ENCODE measurements around the gene ASB18.

The ASB18 gene

GRCh38 chr2:236215761-236216333, 48.4 kb downstream of the ASB18 start:
- H3K27me3 Mint-ChIP-seq = peaks cover 12% of the 10 kb centered on the region
- no peaks in the 10 kb centered on the region for H3K36me3 Mint-ChIP-seq
- H3K9me3 Mint-ChIP-seq = no peaks in the 10 kb centered on the region
- H3K4me1 Mint-ChIP-seq = no peaks in the 10 kb centered on the region
- no peak overlapping the region for H3K4me3 Mint-ChIP-seq
- DNase-seq (ENCODE audit: low spot score in 2 of 2) (no peak), ATAC-seq (ENCODE audit: low read depth) (no peak)
- H3K27ac Mint-ChIP-seq = no peak overlapping the region

- no peaks in the 10 kb centered on the region for H3K4me1 Mint-ChIP-seq
- H3K27me3 Mint-ChIP-seq = peaks cover 12% of the 10 kb centered on the region
- H3K27ac Mint-ChIP-seq = no peak overlapping the region
- no peak for ATAC-seq (ENCODE audit: low read depth)
- H3K4me3 Mint-ChIP-seq = no peak overlapping the region
- no peaks in the 10 kb centered on the region for H3K36me3 Mint-ChIP-seq
- no peaks in the 10 kb centered on the region for H3K9me3 Mint-ChIP-seq
- DNase-seq (ENCODE audit: low spot score in 2 of 2) = no peak
Observed at GRCh38 chr2:236215196-236215595, 49.0 kb downstream of the ASB18 start.

GRCh38 chr2:236214376-236214995, 49.7 kb downstream of the ASB18 start:
- H3K4me1 Mint-ChIP-seq = no peaks in the 10 kb centered on the region
- no peak overlapping the region for H3K4me3 Mint-ChIP-seq
- H3K36me3 Mint-ChIP-seq = no peaks in the 10 kb centered on the region
- no peak for DNase-seq (ENCODE audit: low spot score in 2 of 2)
- peaks cover 12% of the 10 kb centered on the region for H3K27me3 Mint-ChIP-seq
- no peak overlapping the region for H3K27ac Mint-ChIP-seq
- no peak for ATAC-seq (ENCODE audit: low read depth)
- H3K9me3 Mint-ChIP-seq = no peaks in the 10 kb centered on the region

GRCh38 chr2:236211296-236211695, 52.9 kb downstream of the ASB18 start:
- ATAC-seq (ENCODE audit: low read depth) = no peak
- peaks cover 7% of the 10 kb centered on the region for H3K27me3 Mint-ChIP-seq
- H3K4me3 Mint-ChIP-seq = no peak overlapping the region
- no peaks in the 10 kb centered on the region for H3K4me1 Mint-ChIP-seq
- H3K36me3 Mint-ChIP-seq = no peaks in the 10 kb centered on the region
- H3K9me3 Mint-ChIP-seq = peaks cover 1% of the 10 kb centered on the region
- H3K27ac Mint-ChIP-seq = no peak overlapping the region
- DNase-seq (ENCODE audit: low spot score in 2 of 2) = no peak

GRCh38 chr2:236210536-236210935, 53.7 kb downstream of the ASB18 start:
- H3K9me3 Mint-ChIP-seq = peaks cover 3% of the 10 kb centered on the region
- DNase-seq (ENCODE audit: low spot score in 2 of 2) (no peak), ATAC-seq (ENCODE audit: low read depth) (no peak)
- H3K27ac Mint-ChIP-seq = no peak overlapping the region
- no peak overlapping the region for H3K4me3 Mint-ChIP-seq
- no peaks in the 10 kb centered on the region for H3K36me3 Mint-ChIP-seq
- peaks cover 3% of the 10 kb centered on the region for H3K27me3 Mint-ChIP-seq
- no peaks in the 10 kb centered on the region for H3K4me1 Mint-ChIP-seq

- H3K36me3 Mint-ChIP-seq = no peaks in the 10 kb centered on the region
- DNase-seq (ENCODE audit: low spot score in 2 of 2) (no peak), ATAC-seq (ENCODE audit: low read depth) (no peak)
- H3K4me3 Mint-ChIP-seq = no peak overlapping the region
- H3K4me1 Mint-ChIP-seq = no peaks in the 10 kb centered on the region
- H3K27ac Mint-ChIP-seq = no peak overlapping the region
- H3K9me3 Mint-ChIP-seq = peaks cover 3% of the 10 kb centered on the region
- H3K27me3 Mint-ChIP-seq = peaks cover 2% of the 10 kb centered on the region
Observed at GRCh38 chr2:236209996-236210395, 54.2 kb downstream of the ASB18 start.

- H3K27me3 Mint-ChIP-seq = peaks cover 2% of the 10 kb centered on the region
- no peak overlapping the region for H3K27ac Mint-ChIP-seq
- DNase-seq (ENCODE audit: low spot score in 2 of 2) (no peak), ATAC-seq (ENCODE audit: low read depth) (no peak)
- no peaks in the 10 kb centered on the region for H3K36me3 Mint-ChIP-seq
- H3K9me3 Mint-ChIP-seq = peaks cover 3% of the 10 kb centered on the region
- no peak overlapping the region for H3K4me3 Mint-ChIP-seq
- H3K4me1 Mint-ChIP-seq = no peaks in the 10 kb centered on the region
Observed at GRCh38 chr2:236209535-236209934, 54.7 kb downstream of the ASB18 start.

- no peak for DNase-seq (ENCODE audit: low spot score in 2 of 2)
- Mint-ChIP-seq H3K4me1 (no peaks in the 10 kb centered on the region), H3K27me3 (peaks cover 2% of the 10 kb centered on the region), H3K9me3 (peaks cover 3% of the 10 kb centered on the region), H3K4me3 (no peak overlapping the region), H3K27ac (no peak overlapping the region), H3K36me3 (no peaks in the 10 kb centered on the region)
- no peak for ATAC-seq (ENCODE audit: low read depth)
Observed at GRCh38 chr2:236208019-236208926, 55.9 kb downstream of the ASB18 start.

GRCh38 chr2:236207472-236207871, 56.7 kb downstream of the ASB18 start:
- ATAC-seq (ENCODE audit: low read depth) (no peak), DNase-seq (ENCODE audit: low spot score in 2 of 2) (no peak)
- no peak overlapping the region for H3K4me3 Mint-ChIP-seq
- H3K27me3 Mint-ChIP-seq = peaks cover 2% of the 10 kb centered on the region
- H3K27ac Mint-ChIP-seq = no peak overlapping the region
- no peaks in the 10 kb centered on the region for H3K36me3 Mint-ChIP-seq
- peaks cover 3% of the 10 kb centered on the region for H3K9me3 Mint-ChIP-seq
- no peaks in the 10 kb centered on the region for H3K4me1 Mint-ChIP-seq

GRCh38 chr2:236205867-236206645, 58.1 kb downstream of the ASB18 start:
- Mint-ChIP-seq H3K27me3 (peaks cover under 1% of the 10 kb centered on the region), H3K36me3 (no peaks in the 10 kb centered on the region), H3K9me3 (peaks cover 5% of the 10 kb centered on the region), H3K4me1 (no peaks in the 10 kb centered on the region), H3K27ac (no peak overlapping the region), H3K4me3 (no peak overlapping the region)
- no peak for ATAC-seq (ENCODE audit: low read depth)
- no peak for DNase-seq (ENCODE audit: low spot score in 2 of 2)

- H3K4me1 Mint-ChIP-seq = no peaks in the 10 kb centered on the region
- no peaks in the 10 kb centered on the region for H3K27me3 Mint-ChIP-seq
- ATAC-seq (ENCODE audit: low read depth) (no peak), DNase-seq (ENCODE audit: low spot score in 2 of 2) (no peak)
- H3K9me3 Mint-ChIP-seq = peaks cover 5% of the 10 kb centered on the region
- H3K27ac Mint-ChIP-seq = no peak overlapping the region
- no peaks in the 10 kb centered on the region for H3K36me3 Mint-ChIP-seq
- no peak overlapping the region for H3K4me3 Mint-ChIP-seq
Observed at GRCh38 chr2:236204953-236205352, 59.3 kb downstream of the ASB18 start.

GRCh38 chr2:236200378-236200777, 63.8 kb downstream of the ASB18 start:
- DNase-seq (ENCODE audit: low spot score in 2 of 2) = no peak
- no peaks in the 10 kb centered on the region for H3K36me3 Mint-ChIP-seq
- ATAC-seq (ENCODE audit: low read depth) = no peak
- H3K27ac Mint-ChIP-seq = no peak overlapping the region
- peaks cover 2% of the 10 kb centered on the region for H3K9me3 Mint-ChIP-seq
- no peaks in the 10 kb centered on the region for H3K27me3 Mint-ChIP-seq
- H3K4me1 Mint-ChIP-seq = no peaks in the 10 kb centered on the region
- no peak overlapping the region for H3K4me3 Mint-ChIP-seq

GRCh38 chr2:236196366-236196765, 67.8 kb downstream of the ASB18 start:
- H3K36me3 Mint-ChIP-seq = no peaks in the 10 kb centered on the region
- H3K4me3 Mint-ChIP-seq = no peak overlapping the region
- no peaks in the 10 kb centered on the region for H3K4me1 Mint-ChIP-seq
- no peaks in the 10 kb centered on the region for H3K9me3 Mint-ChIP-seq
- H3K27me3 Mint-ChIP-seq = no peaks in the 10 kb centered on the region
- DNase-seq (ENCODE audit: low spot score in 2 of 2) = no peak
- ATAC-seq (ENCODE audit: low read depth) = no peak
- no peak overlapping the region for H3K27ac Mint-ChIP-seq

- H3K27ac Mint-ChIP-seq = no peak overlapping the region
- no peaks in the 10 kb centered on the region for H3K9me3 Mint-ChIP-seq
- DNase-seq (ENCODE audit: low spot score in 2 of 2) = no peak
- ATAC-seq (ENCODE audit: low read depth) = no peak
- no peaks in the 10 kb centered on the region for H3K36me3 Mint-ChIP-seq
- no peaks in the 10 kb centered on the region for H3K27me3 Mint-ChIP-seq
- H3K4me1 Mint-ChIP-seq = no peaks in the 10 kb centered on the region
- H3K4me3 Mint-ChIP-seq = no peak overlapping the region
Observed at GRCh38 chr2:236195726-236196125, 68.5 kb downstream of the ASB18 start.

All from memory B cell (primary cell).